Measurements from ENCODE around the gene GNAL. TPM values are rescaled to one million over a fixed set of nuclear protein-coding genes. Genes with fewer than 3 reads are reported as not detected.
"Not testable (repeated sequence)": the region's sequence is repeated elsewhere in the genome, so short reads cannot be mapped to it uniquely, and the experiment has no call there.

The GNAL gene
- total RNA-seq, 1 experiment from 2014 or later = 8.6 TPM

DNA sequence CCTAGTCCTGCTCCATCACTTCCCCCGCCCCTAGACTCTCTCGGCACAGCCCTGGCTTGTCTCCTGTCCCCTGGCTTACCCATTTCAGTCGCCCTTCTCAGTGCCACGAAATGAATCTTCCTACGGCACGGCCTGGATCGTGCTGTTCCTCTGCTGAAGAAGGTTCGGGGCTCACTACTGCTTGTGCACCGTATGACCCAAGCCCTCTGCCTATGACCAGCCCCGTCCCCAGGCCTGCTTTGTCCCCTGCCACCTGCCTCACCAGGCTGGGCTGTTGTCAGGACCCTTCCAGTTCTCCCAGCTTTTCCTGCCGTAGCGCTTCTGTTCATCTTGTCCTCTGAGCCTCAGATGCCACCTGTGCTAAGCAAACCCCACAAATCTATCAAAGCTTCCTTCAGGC lies 176.0 kb downstream of the GNAL start:
- DNase-seq (ENCODE audit: extremely low read depth, low read depth) = no peak

DNA sequence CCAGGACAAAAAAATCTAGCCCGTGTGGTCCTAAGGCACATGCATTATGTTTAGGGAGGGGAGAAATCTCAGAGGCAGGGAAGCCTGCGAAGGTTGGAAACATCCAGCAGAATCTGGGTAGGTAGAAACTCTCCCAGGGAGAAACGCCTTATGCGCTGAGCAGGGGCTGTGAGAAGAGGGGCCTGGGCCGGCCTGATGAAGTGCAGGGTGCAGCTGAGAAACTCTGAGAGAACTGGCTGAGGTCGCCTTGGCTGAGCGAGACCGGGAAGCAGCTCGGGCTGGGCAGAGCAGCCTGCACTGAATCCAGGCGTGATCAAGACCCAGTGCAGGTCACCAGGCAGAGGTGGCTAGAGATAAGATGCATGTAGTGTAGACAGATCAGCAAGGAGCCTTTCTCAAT lies 177.3 kb downstream of the GNAL start:
- DNase-seq (ENCODE audit: extremely low read depth, low read depth) = no peak

DNA sequence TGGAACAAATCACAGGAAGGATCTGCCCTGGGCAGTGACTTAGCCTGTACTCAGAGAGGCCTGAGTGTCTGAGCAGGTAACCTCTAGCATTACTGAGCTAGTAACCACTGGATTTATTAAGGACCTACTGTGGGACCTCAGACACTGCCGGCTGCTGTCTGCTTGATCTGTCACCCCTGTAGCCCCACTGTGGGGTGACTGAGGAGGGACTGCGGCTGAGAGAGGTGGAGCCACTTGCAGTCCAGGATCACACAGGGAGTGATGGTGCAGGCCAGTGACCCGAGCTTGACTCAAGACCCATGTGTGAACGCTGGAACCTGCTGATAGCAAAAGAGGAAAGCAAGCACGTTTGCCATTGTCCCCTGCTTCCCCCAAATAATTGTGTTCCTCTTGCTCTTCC lies 177.7 kb downstream of the GNAL start:
- DNase-seq (ENCODE audit: extremely low read depth, low read depth) = no peak

DNA sequence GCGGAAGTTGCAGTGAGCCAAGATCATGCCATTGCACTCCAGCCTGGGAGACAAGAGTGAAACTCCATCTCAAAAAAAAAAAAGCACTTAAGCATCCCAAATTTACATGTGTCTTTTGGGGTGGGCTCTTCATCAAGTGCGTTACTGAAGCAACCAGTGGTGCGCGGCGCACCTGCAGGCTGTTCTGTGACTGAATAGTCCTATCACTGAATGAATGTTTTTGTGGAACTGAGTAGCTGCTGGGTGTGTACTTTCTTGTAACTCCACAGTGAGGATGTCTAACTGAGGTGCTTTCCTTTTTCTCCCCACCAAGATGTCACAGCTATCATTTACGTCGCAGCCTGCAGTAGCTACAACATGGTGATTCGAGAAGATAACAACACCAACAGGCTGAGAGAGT lies 179.2 kb downstream of the GNAL start:
- no peak for DNase-seq (ENCODE audit: extremely low read depth, low read depth)

DNA sequence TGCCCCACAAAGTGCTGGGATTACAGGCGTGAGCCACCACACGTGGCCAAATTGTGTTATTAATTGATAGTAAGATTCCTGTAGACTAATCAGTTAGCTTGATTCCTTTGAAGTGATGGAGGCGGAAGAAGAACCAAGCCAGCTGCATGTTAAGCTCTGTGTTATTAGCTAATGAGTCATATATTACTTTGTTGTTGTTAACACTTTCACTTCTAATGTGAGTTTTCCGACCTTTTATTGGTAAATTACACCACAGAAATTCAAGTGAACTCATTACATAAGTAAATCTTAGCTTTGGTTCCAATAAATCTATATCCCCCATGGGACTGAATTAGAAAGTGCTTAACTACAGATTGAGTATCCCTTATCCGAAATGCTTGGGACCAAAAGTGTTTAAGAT lies 182.4 kb downstream of the GNAL start:
- DNase-seq (ENCODE audit: extremely low read depth, low read depth) = no peak

DNA sequence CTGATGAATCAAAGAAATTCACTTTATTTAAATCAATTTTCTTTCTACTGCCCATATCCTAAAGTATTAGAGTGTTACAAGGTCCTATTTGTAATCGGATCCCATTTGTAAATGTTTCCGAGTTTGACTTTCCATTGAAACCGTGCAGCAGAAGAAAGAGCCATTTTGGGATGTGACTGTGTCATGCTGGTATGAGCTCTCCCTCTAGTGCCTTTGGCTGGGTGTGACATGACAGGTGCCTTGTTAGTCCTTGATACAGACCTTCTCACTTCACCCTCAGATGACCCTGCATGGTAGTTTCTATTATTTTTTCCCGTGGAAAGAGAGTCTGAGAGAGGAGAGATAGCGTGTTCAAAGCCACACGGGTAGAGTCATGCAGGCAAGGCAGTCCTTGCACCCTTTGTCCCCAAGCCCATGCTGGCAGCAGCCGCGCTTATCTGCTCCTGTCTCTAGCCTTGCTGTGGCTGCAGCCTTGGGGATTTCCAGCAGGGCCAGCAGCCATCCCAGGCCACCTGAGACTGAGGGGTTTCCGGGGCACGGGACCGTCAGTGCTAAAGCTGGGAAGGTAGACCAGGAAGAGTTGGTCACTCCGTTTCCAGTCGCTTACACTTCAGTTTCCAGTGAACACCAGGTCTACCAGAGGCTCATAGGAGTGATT lies 183.5 kb downstream of the GNAL start:
- DNase-seq (ENCODE audit: extremely low read depth, low read depth) = peak; percentile 62

DNA sequence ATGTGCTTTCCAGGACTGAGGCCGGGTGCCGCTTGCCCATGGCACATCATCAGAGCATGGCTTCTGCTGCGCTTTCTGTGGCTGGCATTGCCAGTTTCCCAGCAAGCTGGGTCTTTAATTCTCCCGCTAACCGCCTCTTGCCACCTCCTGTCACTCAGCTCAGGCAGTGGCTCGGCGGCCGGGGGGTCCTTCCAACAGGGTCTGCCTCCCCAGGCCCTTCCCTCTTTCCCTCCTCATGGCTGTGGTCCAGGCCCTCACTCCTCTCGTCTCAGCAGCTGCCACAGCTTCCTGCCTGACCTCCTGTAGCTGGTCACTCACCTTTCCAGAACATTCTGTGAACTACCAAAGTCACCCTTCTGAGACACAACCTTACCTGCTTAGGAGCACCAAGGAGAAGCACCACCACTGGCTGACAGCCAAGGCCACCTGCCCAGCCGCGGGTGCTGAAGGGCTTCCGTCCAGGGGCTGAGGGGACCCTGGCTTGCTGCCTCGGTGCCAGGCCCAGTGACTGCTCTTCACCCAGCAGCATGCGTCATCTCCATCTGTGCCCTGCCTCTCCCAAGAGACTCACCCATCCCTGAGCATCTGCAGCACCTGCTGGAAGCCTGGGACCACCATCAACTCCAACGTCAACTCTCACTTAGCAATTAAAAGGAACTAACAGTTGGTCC lies 184.7 kb downstream of the GNAL start:
- DNase-seq (ENCODE audit: extremely low read depth, low read depth) = no peak

DNA sequence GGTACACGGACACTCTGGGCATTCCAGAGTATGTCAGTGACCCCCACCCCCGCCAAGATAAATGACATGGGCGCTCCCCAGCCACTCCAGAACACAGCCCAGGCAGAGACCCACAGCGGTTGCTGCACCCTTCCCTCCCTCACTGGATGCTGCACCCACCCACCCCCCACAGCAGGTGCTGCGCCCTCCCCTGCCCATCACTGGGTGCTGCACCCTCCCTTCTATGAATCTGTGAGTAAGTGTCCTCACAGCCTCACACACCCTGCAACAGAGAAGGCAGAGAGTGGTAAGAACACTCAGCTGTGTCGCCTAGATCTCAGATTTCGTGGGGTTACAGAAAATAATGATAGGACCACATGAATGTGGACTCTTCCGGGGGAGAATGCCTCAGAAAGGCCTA lies 185.6 kb downstream of the GNAL start:
- DNase-seq (ENCODE audit: extremely low read depth, low read depth) = no peak

DNA sequence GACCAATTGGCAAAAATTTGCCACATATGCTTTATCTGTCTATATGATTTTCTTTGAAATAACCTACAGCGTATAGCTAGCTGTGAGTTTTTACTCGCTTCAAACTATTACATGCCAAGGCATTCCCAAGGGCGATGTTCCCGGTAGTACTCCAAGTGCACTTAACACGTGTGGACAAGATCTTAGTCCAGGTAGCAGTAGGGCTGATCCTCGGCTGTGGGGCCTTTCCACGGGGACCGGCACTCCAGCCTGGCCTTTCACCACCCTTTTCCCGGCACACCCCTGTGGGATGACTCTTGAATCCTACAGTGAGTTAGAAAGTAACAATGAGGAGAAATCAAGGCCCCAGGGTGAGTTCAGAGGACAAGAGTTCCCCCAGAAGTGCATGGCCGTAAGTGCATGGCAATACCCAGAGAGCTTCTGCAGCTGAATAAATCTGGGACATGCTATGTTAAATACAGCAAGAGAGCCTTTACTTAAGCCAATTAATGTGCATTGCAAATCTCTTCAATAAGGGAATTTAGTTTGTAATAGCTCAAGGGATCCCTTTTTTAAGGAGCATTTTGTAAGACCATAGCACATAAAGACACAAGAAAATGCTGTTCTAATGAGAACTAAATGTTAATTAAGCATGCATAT lies 188.6 kb downstream of the GNAL start:
- DNase-seq (ENCODE audit: extremely low read depth, low read depth) = no peak

DNA sequence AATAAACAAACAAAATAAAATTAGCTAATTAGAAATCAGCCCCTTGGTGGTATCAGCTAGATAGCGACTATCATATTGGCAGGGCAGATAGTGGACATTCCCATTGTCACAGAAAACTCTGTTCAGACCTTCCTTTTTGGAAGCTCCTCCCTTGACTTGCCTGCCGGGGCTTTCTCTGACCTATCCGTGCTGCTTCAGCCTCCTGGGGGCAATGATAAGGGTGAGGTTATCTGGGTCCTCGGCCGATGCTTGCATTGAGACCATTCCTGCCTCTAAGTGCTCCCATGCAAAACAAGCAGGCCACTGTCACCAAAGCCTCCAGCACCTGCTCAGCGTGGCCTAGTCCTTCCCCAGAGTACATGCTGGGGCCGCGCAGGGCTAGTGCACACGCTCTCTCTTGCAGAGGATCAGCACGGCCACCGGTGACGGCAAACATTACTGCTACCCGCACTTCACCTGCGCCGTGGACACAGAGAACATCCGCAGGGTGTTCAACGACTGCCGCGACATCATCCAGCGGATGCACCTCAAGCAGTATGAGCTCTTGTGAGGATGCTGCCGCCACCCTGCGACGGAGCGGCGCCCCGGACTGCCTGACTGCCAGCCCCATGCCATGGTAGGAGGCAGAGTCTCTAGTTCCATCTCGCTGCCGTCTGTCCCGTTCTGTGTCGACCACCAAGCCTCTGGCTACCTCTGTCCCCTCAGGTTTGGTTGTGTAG lies 191.7 kb downstream of the GNAL start:
- DNase-seq (ENCODE audit: extremely low read depth, low read depth) = no peak

DNA sequence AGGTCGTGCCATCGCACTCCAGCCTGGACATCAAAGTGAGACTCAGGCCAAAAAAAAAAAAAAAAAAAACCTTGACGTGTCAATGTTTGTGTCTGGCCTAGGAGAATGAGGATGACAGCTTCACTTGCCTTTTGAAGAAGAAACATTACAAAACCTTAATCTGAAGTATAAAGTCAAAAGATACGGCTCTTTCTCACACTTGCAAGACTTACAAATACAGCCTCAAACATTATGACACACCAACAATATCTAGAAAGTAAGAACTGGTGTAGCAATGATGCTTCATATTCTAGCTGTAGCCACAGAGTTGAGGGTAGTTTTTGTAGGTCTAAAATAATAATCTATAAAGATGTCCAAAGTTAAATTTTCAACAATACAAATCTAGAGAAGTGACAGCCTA lies 193.6 kb downstream of the GNAL start:
- DNase-seq (ENCODE audit: extremely low read depth, low read depth) = no peak

DNA sequence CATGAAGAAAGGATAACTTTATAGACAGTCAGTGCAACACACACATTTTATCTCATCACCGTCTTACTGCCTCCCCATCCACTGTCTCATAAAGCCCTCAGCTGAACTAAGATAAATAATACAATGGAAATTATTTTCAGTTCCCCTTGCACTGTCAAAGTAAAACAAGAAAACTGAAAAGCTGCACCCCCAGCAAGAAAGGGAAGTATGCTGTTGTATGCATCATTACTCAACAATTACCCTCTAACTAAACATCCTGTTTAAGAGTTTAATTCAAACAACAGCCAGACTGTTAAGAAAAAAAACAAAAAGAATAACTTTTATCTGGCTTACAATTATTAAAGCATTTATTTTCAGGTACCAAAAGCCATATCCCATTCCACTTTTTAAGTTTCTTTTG lies 194.1 kb downstream of the GNAL start:
- DNase-seq (ENCODE audit: extremely low read depth, low read depth) = no peak

DNA sequence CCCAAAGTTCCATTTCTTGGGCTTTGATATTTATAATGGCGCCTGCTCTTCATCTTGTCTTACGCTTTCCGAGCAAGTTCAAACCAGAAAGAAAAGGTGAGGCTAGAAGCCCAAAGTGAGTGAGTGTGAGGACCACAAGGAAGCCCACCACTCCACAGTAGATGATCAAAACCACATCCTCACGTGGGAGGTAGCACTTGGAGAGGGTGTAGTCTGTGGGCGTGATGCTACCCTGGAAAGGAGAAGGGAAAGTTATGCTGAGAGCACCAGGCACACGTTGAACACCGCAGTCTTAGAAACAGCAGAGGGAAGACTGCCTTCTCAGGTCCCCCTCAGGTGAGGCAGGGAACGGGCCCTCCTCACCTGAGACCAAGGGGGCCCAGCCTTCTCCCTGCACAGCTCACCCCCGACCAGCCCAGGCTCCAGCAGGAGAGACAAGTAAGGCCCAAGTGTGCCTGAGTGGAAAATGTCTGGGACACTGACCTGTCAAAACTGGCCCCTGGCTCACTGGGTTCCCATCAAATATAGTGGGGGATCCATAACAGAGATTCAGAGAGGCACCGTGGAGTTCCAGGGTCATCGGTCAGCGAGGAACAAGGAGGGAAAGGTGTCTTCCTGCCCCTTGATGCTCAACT lies 195.4 kb downstream of the GNAL start:
- no peak for DNase-seq (ENCODE audit: extremely low read depth, low read depth)

DNA sequence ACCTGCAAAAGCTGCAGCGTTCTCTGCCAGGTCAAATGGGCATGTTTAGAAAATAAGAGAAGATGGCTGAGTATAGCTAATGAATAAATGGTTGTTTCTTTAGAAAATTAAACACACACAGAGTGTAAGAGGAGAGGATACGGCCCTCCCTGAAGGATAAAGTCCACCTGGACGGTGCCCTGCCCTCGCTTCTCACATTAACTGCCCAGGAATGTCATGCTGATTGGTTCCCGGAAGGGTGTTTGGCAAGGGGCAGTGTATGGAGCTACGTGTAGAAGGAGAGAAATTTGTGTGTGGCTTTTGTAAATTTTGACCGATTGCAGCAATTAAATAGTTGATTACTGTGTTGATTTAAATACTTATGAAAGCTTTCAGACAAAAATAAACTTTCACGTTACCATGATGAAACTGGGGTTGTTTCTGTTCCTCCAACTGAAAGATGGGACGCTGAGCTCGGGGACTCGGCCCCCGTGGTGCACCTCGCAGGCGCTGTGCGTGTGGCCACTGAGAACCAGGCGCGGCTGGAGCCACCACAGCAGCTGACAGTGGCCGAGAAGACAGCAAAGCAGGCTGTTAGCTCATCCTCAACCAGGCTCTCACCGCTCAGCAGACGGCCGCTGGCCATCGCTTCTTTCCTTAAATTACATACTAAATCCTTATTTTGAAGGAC lies 196.3 kb downstream of the GNAL start:
- no peak for DNase-seq (ENCODE audit: extremely low read depth, low read depth)

DNA sequence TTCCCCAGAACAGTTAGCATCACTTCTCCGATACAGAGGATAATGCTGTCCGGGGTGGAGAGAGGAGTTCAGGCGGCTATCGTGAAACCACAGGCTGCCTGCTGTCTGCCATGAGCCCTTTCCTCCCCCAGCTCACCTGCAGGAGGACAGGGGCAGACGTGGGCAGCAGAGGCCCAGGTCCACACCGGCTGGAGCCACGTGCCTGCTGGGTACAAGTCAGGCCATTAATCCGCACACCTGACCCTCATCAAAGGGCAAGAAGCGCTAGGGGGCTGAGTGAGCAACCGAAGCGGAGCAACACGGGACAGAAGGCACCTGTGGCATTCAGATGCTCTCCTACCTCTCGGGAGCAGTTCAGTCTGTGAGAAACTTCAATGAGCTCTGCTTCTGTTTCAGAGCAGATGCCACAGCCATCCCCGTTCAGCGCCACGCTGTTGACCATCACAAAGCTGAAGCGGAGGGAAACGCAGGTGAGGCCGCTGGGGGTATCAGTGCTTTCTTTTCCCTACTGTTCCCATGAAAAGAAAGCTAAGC lies 197.6 kb downstream of the GNAL start:
- no peak for DNase-seq (ENCODE audit: extremely low read depth, low read depth)

DNA sequence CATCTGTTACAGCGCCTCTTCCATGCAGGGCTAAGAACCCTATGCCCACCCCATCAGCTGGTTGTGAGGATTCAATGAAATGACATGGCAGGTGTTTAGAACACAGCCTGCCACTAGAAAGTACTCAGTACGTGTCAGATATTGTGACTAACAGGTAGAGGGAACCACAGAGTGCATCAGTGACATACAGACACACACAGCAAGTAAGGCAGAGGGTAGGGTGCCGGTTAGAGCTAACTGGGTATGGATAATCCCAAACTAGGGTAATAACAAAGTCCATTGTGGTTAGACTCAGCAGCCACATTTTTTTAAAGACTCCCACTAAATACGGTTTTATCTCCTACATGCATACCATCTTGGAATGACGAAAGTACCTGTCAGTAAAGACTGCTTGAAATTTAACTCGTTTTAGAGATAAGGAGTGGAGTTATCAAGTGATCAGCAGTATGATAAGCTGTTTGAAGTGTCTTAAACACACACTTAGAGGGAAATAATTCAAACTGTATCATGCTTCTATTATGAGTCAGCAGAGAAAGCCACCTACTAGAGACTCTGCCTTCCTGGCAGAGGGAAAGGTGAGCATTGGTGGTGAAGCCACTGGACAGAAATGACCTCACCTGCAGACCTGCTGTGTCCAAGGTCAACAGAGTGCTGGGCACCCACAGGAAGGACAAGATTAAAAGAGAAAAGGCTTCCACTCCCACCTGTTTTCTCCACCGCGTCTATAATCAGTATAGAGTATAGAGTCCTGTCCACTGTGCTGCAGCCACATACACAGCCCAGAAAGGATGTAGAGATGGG lies 198.5 kb downstream of the GNAL start:
- no peak for DNase-seq (ENCODE audit: extremely low read depth, low read depth)

DNA sequence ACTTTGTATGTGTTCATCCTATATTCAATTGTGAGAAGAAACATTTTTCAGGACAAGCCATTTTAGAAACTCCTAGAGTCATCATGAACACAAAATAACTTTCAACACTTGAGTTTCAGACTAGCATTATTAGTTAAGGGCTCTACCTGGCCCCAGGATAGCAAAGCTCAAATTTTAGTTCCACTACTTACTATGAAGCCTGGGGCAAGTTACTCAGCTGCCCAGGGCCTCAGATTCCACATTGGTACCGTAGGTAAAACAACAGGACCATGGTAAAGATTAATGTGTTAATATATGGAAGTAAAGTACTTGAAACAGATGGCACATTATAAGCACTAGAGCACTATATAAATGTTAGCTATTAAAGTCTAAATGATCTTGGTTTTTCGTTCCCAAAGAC lies 199.7 kb downstream of the GNAL start:
- DNase-seq (ENCODE audit: extremely low read depth, low read depth) = no peak

DNA sequence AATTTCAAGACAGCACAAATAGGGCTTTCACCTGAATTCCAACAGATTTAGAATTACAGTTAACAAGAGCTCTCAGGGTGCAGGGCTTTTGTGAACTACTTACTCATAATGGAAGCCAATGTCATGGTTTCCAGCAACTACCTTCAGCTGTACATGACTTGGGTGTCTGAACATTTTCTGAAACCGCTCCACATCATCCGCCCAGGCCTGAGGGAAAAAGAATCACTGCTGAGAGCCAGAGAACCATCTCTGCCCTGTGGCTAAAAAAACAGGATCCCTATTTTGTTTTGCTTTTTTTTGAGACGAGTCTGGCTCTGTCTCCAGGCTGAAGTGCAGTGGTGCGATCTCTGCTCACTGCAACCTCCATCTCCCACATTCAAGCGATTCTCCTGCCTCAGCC lies 200.2 kb downstream of the GNAL start:
- DNase-seq (ENCODE audit: extremely low read depth, low read depth) = no peak

DNA sequence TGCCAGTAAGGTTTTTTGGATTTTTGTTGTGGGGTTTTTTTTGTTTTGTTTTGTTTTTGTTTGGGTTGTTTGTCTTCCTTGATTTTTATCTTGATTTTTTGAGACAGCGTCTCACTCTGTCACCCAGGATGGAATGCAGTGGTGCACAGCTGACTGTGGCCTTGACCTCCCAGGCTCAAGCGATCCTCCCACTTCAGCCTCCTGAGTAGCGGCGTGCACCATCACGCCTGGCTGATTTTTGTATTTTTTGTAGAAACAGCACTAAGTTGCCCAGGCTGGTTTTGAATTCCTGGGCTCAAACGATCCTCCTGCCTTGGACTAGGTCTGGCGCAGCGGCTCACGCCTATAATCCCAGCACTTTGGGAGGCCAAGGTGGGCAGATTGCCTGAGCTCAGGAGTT lies 202.7 kb downstream of the GNAL start:
- no peak for DNase-seq (ENCODE audit: extremely low read depth, low read depth)

DNA sequence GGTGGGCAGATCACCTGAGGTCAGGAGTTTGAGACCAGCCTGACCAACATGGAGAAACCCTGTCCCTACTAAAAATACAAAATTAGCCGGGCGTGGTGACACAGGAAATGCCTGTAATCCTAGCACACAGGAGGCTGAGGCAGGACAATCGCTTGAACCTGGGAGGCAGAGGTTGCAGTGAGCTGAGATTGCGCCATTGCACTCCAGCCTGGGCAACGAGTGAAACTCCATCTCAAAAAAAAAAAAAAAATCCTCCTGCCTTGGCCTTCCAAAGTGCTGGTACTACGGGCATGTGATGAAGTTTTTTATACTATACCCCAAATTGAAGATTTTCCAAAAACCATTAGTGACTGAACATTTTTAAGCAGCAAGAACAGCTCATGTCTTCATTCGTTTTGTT lies 203.4 kb downstream of the GNAL start:
- not testable (repeated sequence) for DNase-seq (ENCODE audit: extremely low read depth, low read depth)

Measured in NCI-H460 (cell line).